SK-N-SH (cell line): ENCODE data around the gene ARHGAP1. TPM values are rescaled to one million over a fixed set of nuclear protein-coding genes. Genes with fewer than 3 reads are reported as not detected.

Source experiments
- CTCF ChIA-PET: fragments of 300-600, 350-600 bp; formaldehyde crosslinking; extraction: SDS; loops from one replicate; lab custom pipeline; 2021; lab: Yijun Ruan, JAX
- POLR2A ChIA-PET: fragments of 350-600 bp; sonication (Branson Sonifier 250); formaldehyde crosslinking; extraction: SDS; loops from one replicate; lab custom pipeline; 2020; ENCODE audit warnings: antibody characterized with exemption, inconsistent platforms; lab: Yijun Ruan, JAX
- DNase-seq: peaks from one replicate; pipeline ENCODE4 v3.0.0; 2012
- H2AFZ ChIP-seq: fragments of 200-600 bp; sonication (generic); 2 replicates; pipeline ENCODE4 v1.8.1; 2016; ENCODE audit warnings: antibody characterized with exemption, mild to moderate bottlenecking, low read depth
- H3F3A ChIP-seq: fragments of 200-600 bp; sonication (generic); replicated peaks from 2 replicates; pipeline ENCODE3; 2016; ENCODE audit warnings: antibody characterized with exemption, mild to moderate bottlenecking; ENCODE audit not compliant: insufficient read depth
- H3K27ac ChIP-seq, 2 experiments: fragments of 200-500 bp in 1 of 2; fragments of 200-600 bp in 1 of 2; sonication (Bioruptor generic) in 1 of 2; sonication (generic), shearing (Covaris generic) in 1 of 2; 2 replicates each; pipeline versions ENCODE4 v1.5.1 to v1.6.1; 2014 to 2016; ENCODE audit warnings: low read depth in 2 of 2, inconsistent platforms in 1 of 2, low read length in 1 of 2, mild to moderate bottlenecking in 1 of 2, mixed read lengths in 1 of 2
- H3K27me3 ChIP-seq: fragments of 200-600 bp; sonication (generic), shearing (Covaris generic); 2 replicates; pipeline ENCODE4 v1.6.1; 2016; ENCODE audit warnings: mixed run types; ENCODE audit not compliant: insufficient read depth
- H3K36me3 ChIP-seq, 2 experiments: fragments of 200-500 bp in 1 of 2; fragments of 200-600 bp in 1 of 2; sonication (Bioruptor generic) in 1 of 2; sonication (generic) in 1 of 2; replicated peaks in 1 of 2; 2 replicates each; pipeline versions ENCODE3 to v1.5.1; 2014 to 2016; ENCODE audit warnings: low read length in 1 of 2, mild to moderate bottlenecking in 1 of 2; ENCODE audit not compliant: insufficient read depth in 2 of 2, control insufficient read depth in 1 of 2
- H3K4me1 ChIP-seq, 2 experiments: fragments of 200-500 bp in 1 of 2; fragments of 200-600 bp in 1 of 2; sonication (Bioruptor generic) in 1 of 2; sonication (generic), shearing (Covaris generic) in 1 of 2; 2 replicates each; pipeline versions ENCODE4 v1.5.1 to v1.6.1; 2014 to 2016; ENCODE audit warnings: low read depth in 1 of 2, low read length in 1 of 2, mixed run types in 1 of 2; ENCODE audit not compliant: insufficient read depth in 2 of 2, control insufficient read depth in 1 of 2
- H3K4me2 ChIP-seq: fragments of 200-600 bp; sonication (generic), shearing (Covaris generic); 2 replicates; pipeline ENCODE4 v1.6.1; 2017; ENCODE audit warnings: mixed run types
- H3K4me3 ChIP-seq, 2 experiments: fragments of 200-500 bp in 1 of 2; fragments of 200-600 bp in 1 of 2; sonication (Bioruptor generic) in 1 of 2; sonication (generic), shearing (Covaris generic) in 1 of 2; 2 replicates each; pipeline versions ENCODE4 v1.5.1 to v1.8.1; 2014 to 2016; ENCODE audit warnings: low read depth in 2 of 2, inconsistent platforms in 1 of 2, low read length in 1 of 2, mild to moderate bottlenecking in 1 of 2, mixed read lengths in 1 of 2, moderate library complexity in 1 of 2
- H3K79me2 ChIP-seq: fragments of 200-600 bp; sonication (generic); 2 replicates; pipeline ENCODE4 v1.8.1; 2017; ENCODE audit warnings: mild to moderate bottlenecking; ENCODE audit not compliant: insufficient read depth
- H3K9ac ChIP-seq: fragments of 200-600 bp; sonication (generic); 2 replicates; pipeline ENCODE4 v1.6.1; 2017; ENCODE audit warnings: mixed run types
- H3K9me2 ChIP-seq: fragments of 200-600 bp; sonication (generic); 2 replicates; pipeline ENCODE4 v1.6.1; 2017; ENCODE audit warnings: mixed run types
- H3K9me3 ChIP-seq: fragments of 200-600 bp; sonication (generic); 2 replicates; pipeline ENCODE4 v1.6.1; 2017; ENCODE audit warnings: mixed run types, mild to moderate bottlenecking, moderate library complexity
- H4K20me1 ChIP-seq: fragments of 200-600 bp; sonication (generic); 2 replicates; pipeline ENCODE4 v1.6.1; 2017; ENCODE audit warnings: mild to moderate bottlenecking, mixed run types; ENCODE audit not compliant: insufficient read depth
- ELF1 ChIP-seq: IDR thresholded peaks from 2 replicates; pipeline ENCODE4 v1.4.0; 2012
- FOXJ3 ChIP-seq: sonication (generic); formaldehyde crosslinking; IDR thresholded peaks from 2 replicates; pipeline ENCODE4 v1.5.1; 2020; ENCODE audit warnings: mild to moderate bottlenecking, missing genetic modification reagents
- GATA2 ChIP-seq: sonication (generic); formaldehyde crosslinking; IDR thresholded peaks from 2 replicates; pipeline ENCODE4 v1.5.0; 2020; ENCODE audit warnings: mild to moderate bottlenecking, missing genetic modification reagents
- JUND ChIP-seq: IDR thresholded peaks from 2 replicates; pipeline ENCODE4 v1.4.0; 2012
- MEF2A ChIP-seq: IDR thresholded peaks from 2 replicates; pipeline ENCODE4 v1.4.0; 2012; ENCODE audit warnings: low read depth, borderline replicate concordance
- MXI1 ChIP-seq: IDR thresholded peaks from 2 replicates; pipeline ENCODE4 v1.6.1; 2012; ENCODE audit warnings: mild to moderate bottlenecking, low read depth, low read length, improper control_type of control experiment
- NRF1 ChIP-seq: IDR thresholded peaks from 2 replicates; pipeline ENCODE4 v1.6.1; 2012; ENCODE audit warnings: low read depth, mild to moderate bottlenecking, low read length
- RAD21 ChIP-seq: IDR thresholded peaks from 2 replicates; pipeline ENCODE4 v1.6.1; 2012; ENCODE audit warnings: mild to moderate bottlenecking, low read length
- RXRA ChIP-seq: IDR thresholded peaks from 2 replicates; pipeline ENCODE4 v1.4.0; 2012; ENCODE audit warnings: low read depth, mild to moderate bottlenecking, borderline replicate concordance
- TCF12 ChIP-seq: IDR thresholded peaks from 2 replicates; pipeline ENCODE4 v1.4.0; 2012
- WGBS: methylation state at CpG from one replicate; pipeline ENCODE4 v1.1.6; 2017; ENCODE audit warnings: low lambda C conversion rate; 5-methylcytosine and 5-hydroxymethylcytosine counted together
- polyA plus RNA-seq, 3 experiments: library from polyadenylated mRNA; depleted of rRNA; stranded (reverse); fragments of >200 nt; gene quantifications; 2 replicates each; pipeline ENCODE4 v1.2.3, GENCODE V29; 2012
- TF ChIP-seq, protein P1 (sequence below): IDR thresholded peaks from 2 replicates; pipeline ENCODE4 v1.6.1; 2012; ENCODE audit warnings: mild to moderate bottlenecking, low read depth, low read length, moderate library complexity
- TF ChIP-seq, protein P2 (sequence below): IDR thresholded peaks from 2 replicates; pipeline ENCODE4 v1.4.0; 2012; ENCODE audit warnings: low read depth
- TF ChIP-seq, protein P3 (sequence below): fragments of 200-600 bp; sonication (generic); IDR thresholded peaks from 2 replicates; pipeline ENCODE4 v1.6.1; 2017; ENCODE audit warnings: antibody characterized with exemption, mild to moderate bottlenecking, moderate library complexity
- TF ChIP-seq, protein P4 (sequence below): IDR thresholded peaks from 2 replicates; pipeline ENCODE4; 2012

Gene ARHGAP1
- polyA plus RNA-seq, 1 of the 3 experiments (the other 2 are of a cell fraction), result 27.1 TPM

DNA sequence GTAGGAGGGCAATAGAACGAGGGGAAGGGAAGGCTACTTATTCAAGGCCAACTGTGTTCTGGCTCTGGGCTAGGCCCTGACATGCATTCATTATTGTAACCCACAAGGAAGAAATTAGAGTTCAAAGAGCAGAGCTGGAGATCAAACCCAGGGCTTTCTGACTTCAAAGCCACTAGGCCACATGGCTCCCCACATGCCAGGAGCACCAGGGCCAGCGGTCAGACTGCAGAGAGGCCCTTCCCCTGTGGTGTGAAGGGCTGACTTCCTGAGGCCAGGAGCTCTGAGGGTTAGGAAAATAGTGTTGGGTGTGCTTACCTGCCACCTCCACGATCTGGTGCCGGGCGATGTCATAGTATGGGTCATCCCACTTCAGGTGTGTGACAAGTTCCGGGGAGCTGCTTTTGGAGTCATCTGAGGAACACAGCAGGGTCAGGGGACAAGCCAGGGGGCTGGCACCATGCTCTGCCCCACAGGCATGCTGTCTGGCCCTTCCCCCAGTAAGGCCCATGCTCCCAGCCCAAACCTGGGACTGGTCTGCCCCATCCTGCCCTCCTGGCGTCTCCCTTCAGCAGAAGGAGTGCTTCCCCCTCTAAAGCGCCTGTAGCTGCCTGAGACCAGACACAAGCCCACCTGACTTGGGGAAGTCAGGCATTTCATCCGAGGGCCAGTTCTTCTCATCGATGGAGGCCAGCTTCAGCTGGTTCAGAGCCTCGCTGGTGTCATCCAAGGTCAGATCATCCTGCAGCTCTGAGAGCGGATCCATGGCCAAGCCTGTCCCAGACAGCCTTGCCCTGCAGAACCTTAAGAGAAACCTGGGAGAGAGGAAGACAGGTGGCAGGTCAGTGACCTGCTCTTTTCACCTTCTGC lies 4.8 kb downstream of the ARHGAP1 start:
- Histone ChIP-seq H3K4me1 (peaks cover 11 to 33% of the 10 kb centered on the region in 2 experiments; a peak in 3 of 4 replicates), H3K9me2 (no peaks in the 10 kb centered on the region), H3K9ac (no peak overlapping the region), H3K4me3 (no peak overlapping the region), H3K4me2 (no peak overlapping the region), H2AFZ (no peak overlapping the region), H3K27me3 (no peaks in the 10 kb centered on the region), H3K79me2 (peaks cover 44% of the 10 kb centered on the region), H3K36me3 (peaks cover 25 to 35% of the 10 kb centered on the region in 2 experiments), H3F3A (peaks cover 4% of the 10 kb centered on the region), H4K20me1 (peaks cover 5% of the 10 kb centered on the region; the same call in 1 of the 2 replicates), H3K27ac (peak overlapping the region in 1 of 2 experiments; percentile 51; a peak in 2 of 4 replicates), H3K9me3 (no peaks in the 10 kb centered on the region)
- 98% methylated on average over 6 of the region's 12 CpGs for WGBS
- no peak for DNase-seq
- TF ChIP-seq, protein P1, sequence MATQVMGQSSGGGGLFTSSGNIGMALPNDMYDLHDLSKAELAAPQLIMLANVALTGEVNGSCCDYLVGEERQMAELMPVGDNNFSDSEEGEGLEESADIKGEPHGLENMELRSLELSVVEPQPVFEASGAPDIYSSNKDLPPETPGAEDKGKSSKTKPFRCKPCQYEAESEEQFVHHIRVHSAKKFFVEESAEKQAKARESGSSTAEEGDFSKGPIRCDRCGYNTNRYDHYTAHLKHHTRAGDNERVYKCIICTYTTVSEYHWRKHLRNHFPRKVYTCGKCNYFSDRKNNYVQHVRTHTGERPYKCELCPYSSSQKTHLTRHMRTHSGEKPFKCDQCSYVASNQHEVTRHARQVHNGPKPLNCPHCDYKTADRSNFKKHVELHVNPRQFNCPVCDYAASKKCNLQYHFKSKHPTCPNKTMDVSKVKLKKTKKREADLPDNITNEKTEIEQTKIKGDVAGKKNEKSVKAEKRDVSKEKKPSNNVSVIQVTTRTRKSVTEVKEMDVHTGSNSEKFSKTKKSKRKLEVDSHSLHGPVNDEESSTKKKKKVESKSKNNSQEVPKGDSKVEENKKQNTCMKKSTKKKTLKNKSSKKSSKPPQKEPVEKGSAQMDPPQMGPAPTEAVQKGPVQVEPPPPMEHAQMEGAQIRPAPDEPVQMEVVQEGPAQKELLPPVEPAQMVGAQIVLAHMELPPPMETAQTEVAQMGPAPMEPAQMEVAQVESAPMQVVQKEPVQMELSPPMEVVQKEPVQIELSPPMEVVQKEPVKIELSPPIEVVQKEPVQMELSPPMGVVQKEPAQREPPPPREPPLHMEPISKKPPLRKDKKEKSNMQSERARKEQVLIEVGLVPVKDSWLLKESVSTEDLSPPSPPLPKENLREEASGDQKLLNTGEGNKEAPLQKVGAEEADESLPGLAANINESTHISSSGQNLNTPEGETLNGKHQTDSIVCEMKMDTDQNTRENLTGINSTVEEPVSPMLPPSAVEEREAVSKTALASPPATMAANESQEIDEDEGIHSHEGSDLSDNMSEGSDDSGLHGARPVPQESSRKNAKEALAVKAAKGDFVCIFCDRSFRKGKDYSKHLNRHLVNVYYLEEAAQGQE, result no peak
- TF ChIP-seq MXI1 (no peak), MEF2A (no peak), NRF1 (no peak), FOXJ3 (no peak), JUND (no peak), GATA2 (no peak), ELF1 (no peak), TCF12 (no peak), RAD21 (no peak), RXRA (no peak)
- TF ChIP-seq, protein P2, sequence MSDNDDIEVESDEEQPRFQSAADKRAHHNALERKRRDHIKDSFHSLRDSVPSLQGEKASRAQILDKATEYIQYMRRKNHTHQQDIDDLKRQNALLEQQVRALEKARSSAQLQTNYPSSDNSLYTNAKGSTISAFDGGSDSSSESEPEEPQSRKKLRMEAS, result no peak
- TF ChIP-seq, protein P3, sequence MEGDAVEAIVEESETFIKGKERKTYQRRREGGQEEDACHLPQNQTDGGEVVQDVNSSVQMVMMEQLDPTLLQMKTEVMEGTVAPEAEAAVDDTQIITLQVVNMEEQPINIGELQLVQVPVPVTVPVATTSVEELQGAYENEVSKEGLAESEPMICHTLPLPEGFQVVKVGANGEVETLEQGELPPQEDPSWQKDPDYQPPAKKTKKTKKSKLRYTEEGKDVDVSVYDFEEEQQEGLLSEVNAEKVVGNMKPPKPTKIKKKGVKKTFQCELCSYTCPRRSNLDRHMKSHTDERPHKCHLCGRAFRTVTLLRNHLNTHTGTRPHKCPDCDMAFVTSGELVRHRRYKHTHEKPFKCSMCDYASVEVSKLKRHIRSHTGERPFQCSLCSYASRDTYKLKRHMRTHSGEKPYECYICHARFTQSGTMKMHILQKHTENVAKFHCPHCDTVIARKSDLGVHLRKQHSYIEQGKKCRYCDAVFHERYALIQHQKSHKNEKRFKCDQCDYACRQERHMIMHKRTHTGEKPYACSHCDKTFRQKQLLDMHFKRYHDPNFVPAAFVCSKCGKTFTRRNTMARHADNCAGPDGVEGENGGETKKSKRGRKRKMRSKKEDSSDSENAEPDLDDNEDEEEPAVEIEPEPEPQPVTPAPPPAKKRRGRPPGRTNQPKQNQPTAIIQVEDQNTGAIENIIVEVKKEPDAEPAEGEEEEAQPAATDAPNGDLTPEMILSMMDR, result no peak
- TF ChIP-seq, protein P4, sequence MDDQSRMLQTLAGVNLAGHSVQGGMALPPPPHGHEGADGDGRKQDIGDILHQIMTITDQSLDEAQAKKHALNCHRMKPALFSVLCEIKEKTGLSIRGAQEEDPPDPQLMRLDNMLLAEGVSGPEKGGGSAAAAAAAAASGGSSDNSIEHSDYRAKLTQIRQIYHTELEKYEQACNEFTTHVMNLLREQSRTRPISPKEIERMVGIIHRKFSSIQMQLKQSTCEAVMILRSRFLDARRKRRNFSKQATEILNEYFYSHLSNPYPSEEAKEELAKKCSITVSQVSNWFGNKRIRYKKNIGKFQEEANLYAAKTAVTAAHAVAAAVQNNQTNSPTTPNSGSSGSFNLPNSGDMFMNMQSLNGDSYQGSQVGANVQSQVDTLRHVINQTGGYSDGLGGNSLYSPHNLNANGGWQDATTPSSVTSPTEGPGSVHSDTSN, result no peak
- ChIA-PET POLR2A (interaction anchor here (0.5 to 0.6 kb wide), 2 partner anchors 808 to 831 kb away, joined by 3 read pairs; no protein-coding TSS in a partner anchor), CTCF (interaction anchor here (0.9 kb wide), 1 partner anchor 78 kb away, joined by 5 read pairs; the partner anchor contains the start of gene ATG13)
